ENCODE results near the gene TUBB2B. TPM values are rescaled to one million over a fixed set of nuclear protein-coding genes. Genes with fewer than 3 reads are reported as not detected.

TUBB2B gene
- polyA plus RNA-seq, 1 experiment, result 13.3 TPM

DNA sequence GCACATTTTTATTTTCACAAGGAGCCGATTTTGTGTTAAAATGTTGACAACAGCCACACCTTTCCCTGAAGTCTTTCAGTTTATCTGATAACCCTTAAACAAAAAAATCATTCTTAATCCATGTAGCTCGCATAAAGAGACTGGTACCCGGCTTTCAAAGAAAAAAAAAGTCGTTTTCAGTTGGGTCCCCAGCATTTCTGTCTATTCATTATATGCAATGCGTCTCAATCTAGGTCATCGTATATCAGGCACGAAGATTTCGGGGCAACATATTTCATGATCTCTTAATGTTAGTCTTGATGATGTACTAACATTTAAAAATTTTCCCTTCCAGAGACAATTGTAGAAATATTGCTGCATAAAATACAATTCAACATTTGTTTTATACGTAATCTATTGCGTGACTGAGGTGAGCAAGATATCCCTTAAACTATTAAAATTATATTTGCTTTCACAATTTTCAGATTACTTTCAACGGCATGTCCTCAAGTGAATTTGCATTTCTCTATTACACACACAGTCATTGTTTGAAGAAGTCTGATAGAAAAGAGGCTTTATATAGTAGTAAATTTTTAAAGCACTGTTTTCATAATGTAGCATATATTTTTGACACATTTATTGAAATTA, 2.9 kb upstream of the TUBB2B start:
- no peak overlapping the region for H3K4me3 ChIP-seq (ENCODE audit: low read depth, low read length)
- no peaks in the 10 kb centered on the region for H3K36me3 ChIP-seq (ENCODE audit: control insufficient read depth, insufficient read depth, low read length)
- CTCF ChIA-PET, result interaction anchor here (0.6 to 1.5 kb wide), 7 partner anchors 9 to 154 kb away, joined by 3 to 7 read pairs (median 4); no protein-coding TSS in a partner anchor
- no peak for DNase-seq (ENCODE audit: low read depth)
- TF ChIP-seq, protein P1, sequence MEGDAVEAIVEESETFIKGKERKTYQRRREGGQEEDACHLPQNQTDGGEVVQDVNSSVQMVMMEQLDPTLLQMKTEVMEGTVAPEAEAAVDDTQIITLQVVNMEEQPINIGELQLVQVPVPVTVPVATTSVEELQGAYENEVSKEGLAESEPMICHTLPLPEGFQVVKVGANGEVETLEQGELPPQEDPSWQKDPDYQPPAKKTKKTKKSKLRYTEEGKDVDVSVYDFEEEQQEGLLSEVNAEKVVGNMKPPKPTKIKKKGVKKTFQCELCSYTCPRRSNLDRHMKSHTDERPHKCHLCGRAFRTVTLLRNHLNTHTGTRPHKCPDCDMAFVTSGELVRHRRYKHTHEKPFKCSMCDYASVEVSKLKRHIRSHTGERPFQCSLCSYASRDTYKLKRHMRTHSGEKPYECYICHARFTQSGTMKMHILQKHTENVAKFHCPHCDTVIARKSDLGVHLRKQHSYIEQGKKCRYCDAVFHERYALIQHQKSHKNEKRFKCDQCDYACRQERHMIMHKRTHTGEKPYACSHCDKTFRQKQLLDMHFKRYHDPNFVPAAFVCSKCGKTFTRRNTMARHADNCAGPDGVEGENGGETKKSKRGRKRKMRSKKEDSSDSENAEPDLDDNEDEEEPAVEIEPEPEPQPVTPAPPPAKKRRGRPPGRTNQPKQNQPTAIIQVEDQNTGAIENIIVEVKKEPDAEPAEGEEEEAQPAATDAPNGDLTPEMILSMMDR (IDR thresholded peaks at IDR 0.05; ENCODE audit: insufficient read depth, low read depth, low read length), result no peak
- peaks cover 43% of the 10 kb centered on the region for H3K27me3 ChIP-seq (ENCODE audit: control insufficient read depth, insufficient read depth, low read length)
- POLR2A ChIA-PET, result interaction anchor here (0.6 kb wide), 1 partner anchor 72 kb away, joined by 3 read pairs; no protein-coding TSS in a partner anchor

DNA sequence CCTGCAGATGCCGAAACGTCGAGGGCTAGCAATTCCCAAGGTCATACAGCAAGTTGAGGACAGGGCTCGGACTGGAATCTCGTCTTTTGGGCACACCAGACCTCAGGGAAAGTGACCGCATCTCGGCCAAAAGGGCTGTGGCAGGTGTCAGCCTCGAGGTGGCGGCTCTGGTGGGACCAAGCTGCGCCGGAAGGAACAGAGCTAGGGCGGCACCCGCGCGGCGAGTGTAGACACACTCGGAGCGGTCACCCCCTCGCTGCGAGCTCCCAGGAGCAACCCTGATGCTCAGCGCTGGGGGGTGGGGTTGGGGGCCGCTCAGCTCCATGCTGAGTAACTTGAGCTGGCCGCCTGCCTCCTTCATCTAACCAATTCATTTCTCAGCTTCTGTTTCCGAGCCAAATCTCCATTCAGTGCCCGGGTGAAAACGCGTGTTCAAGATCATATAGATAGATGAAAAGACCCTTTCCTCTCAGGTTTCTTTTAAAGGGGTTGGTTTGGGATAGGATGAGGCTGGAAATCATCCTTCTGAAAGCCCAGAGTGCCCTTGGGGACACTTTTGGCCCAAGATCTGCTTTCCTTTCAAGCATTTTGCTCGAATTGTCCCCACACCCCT, 2.2 kb upstream of the TUBB2B start:
- TF ChIP-seq, protein P1 (IDR thresholded peaks at IDR 0.05; ENCODE audit: insufficient read depth, low read depth, low read length), result no peak
- DNase-seq (ENCODE audit: low read depth), result no peak
- CTCF ChIA-PET, result interaction anchor here (0.7 to 1.2 kb wide), 4 partner anchors 12 to 153 kb away, joined by 3 to 5 read pairs (median 4); no protein-coding TSS in a partner anchor
- peaks cover 43% of the 10 kb centered on the region for H3K27me3 ChIP-seq (ENCODE audit: control insufficient read depth, insufficient read depth, low read length)
- H3K4me3 ChIP-seq (ENCODE audit: low read depth, low read length), result no peak overlapping the region
- no peaks in the 10 kb centered on the region for H3K36me3 ChIP-seq (ENCODE audit: control insufficient read depth, insufficient read depth, low read length)
- POLR2A ChIA-PET, result no interaction called here

DNA sequence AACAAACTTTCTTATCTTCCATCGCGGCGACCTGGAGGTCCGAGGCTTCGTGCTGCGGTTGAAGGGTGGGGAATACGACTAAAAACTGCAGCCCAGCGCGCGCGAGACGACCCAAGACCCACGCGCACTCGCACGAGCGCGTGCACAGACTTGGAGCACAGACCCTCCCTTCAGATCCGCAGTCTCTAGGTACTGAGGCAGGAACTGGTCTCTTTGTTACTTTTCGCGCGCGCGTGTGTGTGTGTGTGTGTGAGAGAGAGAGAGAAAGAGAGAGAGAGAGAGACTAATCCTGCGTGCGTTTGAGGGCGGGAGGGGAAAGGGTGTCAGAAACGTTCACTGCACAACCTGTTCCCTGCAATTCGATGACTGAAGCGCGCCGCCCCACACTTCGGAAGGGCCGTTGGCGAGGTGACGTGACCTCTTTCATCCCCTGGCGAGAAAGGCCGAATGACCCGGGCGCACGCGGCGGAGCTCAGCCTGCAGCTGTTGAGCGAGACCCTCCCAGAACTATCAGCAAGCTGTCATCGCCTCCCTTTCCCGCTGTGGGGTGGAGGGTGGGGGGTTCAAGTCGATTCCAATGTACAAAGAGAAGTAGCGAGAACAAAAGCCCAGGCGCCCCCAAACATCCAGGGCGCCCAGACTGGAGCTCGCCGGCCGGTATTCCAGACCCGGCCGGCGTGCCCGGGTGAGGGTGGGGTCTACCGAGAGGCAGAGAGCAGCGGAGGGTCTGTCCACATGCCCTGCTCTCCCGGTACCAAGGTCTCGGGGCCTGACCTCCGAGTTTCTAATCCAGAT, 1.5 kb upstream of the TUBB2B start:
- no peak for DNase-seq (ENCODE audit: low read depth)
- POLR2A ChIA-PET, result no interaction called here
- CTCF ChIA-PET, result interaction anchor here (0.7 to 1.0 kb wide), 2 partner anchors 11 to 22 kb away, joined by 3 to 5 read pairs; no protein-coding TSS in a partner anchor
- H3K4me3 ChIP-seq (ENCODE audit: low read depth, low read length), result no peak overlapping the region
- H3K27me3 ChIP-seq (ENCODE audit: control insufficient read depth, insufficient read depth, low read length), result peaks cover 43% of the 10 kb centered on the region
- TF ChIP-seq, protein P1 (IDR thresholded peaks at IDR 0.05; ENCODE audit: insufficient read depth, low read depth, low read length), result no peak
- H3K36me3 ChIP-seq (ENCODE audit: control insufficient read depth, insufficient read depth, low read length), result no peaks in the 10 kb centered on the region

DNA sequence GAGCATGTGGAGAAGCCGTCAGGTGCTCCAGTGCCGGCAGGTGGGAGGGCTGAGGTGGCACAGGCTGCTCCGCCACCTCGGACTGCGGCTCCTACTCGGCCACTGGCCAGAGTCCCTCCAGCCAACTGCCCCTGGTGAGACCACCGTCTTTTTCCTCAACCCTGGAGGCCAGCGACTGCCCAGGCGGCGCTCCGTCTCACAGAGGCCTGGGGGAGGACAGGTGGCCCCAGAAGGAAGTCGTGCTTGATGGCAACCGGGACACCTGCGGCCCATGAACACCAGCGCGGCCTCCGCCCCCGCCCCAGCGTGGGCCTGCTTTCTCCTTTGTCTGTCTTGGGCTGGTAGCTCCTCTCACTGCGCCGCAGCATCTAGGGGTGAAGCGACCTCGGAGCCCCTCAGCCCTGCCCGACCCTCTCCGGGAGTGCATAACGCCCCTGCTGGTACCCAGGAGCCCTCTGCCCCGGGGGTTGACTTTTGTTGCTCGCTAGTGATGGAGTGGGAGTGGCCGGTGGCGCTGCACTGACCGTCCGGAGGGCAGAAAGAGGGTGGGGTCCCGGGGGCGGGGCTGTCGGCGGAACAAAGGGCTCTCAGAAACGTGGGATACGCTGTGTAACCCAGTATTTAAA, 706 bp upstream of the TUBB2B start:
- CTCF ChIA-PET, result no interaction called here
- TF ChIP-seq, protein P1 (IDR thresholded peaks at IDR 0.05; ENCODE audit: insufficient read depth, low read depth, low read length), result no peak
- Histone ChIP-seq H3K4me3 (ENCODE audit: low read depth, low read length) (peak overlapping the region; percentile 46; the same call in 1 of the 2 replicates), H3K36me3 (ENCODE audit: control insufficient read depth, insufficient read depth, low read length) (no peaks in the 10 kb centered on the region), H3K27me3 (ENCODE audit: control insufficient read depth, insufficient read depth, low read length) (peaks cover 40% of the 10 kb centered on the region)
- POLR2A ChIA-PET, result no interaction called here
- DNase-seq (ENCODE audit: low read depth), result no peak

Data from BJ (cell line).